GM18868 (cell line): ENCODE measurements around the gene TNNI3.
"Not testable (repeated sequence)": the region's sequence is repeated elsewhere in the genome, so short reads cannot be mapped to it uniquely, and the experiment has no call there.

ENCODE experiments used
- ATAC-seq: cut with Tn5 transposase; IDR thresholded peaks from one replicate; pipeline ENCODE4 v1.9.1; 2021; ENCODE audit warnings: mild to moderate bottlenecking, moderate library complexity; ENCODE audit not compliant: unreplicated experiment

The TNNI3 gene

DNA sequence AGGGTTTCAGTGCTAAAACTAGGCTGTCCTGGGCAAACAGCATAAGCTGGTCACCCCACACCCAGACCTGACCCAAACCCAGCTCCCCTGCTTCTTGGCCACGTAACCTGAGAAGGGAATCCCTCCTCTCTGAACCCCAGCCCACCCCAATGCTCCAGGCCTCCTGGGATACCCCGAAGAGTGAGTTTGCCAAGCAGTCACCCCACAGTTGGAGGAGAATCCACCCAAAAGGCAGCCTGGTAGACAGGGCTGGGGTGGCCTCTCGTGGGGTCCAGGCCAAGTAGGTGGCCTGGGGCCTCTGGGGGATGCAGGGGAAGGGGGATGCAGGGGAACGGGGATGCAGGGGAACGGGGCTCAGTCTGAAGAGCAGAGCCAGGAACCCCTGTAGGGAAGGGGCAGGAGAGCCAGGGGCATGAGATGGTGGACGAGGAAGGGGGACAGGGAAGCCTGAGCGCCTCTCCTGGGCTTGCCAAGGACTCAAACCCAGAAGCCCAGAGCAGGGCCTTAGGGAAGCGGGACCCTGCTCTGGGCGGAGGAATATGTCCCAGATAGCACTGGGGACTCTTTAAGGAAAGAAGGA lies 42.9 kb downstream of the TNNI3 start:
- no peak for ATAC-seq

DNA sequence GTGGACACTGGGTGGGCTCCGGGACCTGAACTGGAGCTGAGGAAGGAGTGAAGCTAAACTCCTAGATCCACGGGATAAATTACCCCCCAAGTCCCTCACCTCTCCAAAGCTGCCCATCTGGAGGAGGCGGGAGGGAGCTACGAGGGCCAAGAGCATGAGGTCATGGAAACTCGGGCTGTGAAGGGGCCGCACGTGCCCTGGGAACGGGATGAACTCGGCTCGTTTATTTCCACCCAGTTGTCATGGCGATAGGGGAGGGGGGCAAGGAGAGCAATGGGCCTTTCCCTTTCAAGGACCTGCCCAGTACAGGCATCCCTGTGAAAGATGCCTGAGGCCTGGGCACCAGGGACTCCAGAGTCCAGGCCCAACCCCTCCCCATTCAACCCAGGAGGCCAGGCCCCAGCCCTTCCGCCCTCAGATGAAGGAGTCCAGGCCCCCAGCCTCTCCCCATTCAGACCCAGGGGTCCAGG lies 43.9 kb downstream of the TNNI3 start:
- ATAC-seq: no peak

DNA sequence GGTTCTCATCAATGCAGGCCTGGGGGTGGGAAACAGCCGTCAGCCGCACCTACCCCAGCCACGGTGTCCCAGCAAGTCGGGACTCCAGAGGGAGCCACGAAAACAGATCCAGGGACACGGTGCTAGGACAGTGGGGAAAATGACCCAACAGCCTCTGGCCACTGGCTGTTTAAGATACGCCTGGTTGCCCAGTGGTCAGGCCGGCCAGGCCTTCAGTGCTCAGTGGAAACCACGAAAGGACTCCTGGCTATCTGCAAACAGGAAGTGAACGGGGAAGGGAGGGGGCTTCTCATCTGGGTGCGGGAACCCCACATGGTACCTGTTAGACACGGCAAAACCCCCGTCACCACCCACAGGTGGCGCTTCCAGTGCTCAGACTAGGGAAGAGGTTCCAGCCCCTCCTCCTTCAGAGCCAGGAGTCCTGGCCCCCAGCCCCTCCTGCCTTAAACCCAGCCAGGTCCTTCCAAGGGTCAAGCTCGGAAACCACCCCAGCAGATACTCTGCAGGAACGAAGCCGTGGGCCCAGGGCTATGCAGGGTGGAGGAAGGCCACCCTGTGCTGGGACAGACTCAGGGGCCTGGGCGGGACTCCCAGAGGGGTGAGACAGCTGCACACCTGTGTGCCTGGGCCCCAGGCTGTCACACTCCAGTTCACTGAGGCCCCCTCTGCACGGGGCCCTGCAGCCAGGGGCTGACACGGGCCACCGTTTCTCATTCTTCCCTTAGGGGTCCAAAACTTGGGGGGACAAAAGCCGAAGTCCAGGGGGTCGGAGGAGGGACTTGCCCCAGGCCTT lies 44.6 kb downstream of the TNNI3 start:
- no peak for ATAC-seq

DNA sequence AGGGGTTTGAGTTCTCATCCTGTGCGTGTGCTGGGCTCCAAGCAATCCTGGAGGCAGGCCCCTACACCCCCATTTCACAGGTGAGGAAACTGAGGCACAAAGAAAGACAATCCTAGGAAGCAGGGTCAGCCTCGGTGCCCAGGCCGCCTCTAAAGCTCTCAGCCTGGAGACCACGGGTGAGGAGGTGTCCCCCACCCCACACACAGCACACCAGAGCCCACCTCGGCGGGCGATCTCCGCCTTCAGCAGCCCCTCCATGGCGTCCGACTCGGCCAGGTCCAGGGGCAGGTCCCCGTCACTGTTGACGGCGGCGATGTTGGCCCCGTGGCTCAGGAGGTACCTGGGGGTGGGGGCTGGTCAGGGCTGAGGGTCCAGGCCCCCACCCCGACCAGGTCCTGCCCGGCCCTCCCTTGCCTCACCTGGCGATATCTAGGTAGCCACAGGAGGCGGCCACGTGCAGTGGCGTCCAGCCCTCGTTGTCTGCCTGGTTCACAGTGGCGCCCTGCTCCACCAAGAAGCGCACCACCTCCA lies 45.2 kb downstream of the TNNI3 start:
- no peak for ATAC-seq

DNA sequence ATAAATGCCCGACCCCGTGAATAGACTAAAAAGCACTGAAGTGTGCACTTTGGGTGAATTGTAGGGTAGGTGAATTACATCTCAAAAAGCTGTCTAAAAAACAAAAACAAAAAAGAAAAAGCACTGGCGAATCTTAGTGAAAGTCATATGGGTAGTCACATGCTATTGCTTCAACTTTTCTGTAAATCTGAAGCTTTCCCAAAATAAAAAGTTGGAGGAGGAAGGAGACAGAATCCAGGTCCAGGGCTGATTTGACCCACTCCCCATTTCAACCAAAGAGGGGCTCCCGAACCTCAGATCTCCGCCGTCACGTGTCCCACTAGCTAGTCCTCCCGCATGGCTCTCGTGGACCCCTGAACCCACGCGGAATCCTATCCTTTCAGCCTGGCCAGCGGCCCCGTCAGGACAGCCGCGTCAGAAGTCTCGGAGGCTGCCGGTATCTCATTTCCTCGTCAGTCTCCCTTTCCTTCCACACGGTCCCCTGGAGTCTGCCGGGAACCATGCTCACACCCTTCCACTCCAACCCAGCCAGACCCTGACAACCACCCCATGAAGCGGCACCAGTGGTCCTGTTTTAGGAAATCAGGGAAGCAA lies 46.2 kb downstream of the TNNI3 start:
- no peak for ATAC-seq

DNA sequence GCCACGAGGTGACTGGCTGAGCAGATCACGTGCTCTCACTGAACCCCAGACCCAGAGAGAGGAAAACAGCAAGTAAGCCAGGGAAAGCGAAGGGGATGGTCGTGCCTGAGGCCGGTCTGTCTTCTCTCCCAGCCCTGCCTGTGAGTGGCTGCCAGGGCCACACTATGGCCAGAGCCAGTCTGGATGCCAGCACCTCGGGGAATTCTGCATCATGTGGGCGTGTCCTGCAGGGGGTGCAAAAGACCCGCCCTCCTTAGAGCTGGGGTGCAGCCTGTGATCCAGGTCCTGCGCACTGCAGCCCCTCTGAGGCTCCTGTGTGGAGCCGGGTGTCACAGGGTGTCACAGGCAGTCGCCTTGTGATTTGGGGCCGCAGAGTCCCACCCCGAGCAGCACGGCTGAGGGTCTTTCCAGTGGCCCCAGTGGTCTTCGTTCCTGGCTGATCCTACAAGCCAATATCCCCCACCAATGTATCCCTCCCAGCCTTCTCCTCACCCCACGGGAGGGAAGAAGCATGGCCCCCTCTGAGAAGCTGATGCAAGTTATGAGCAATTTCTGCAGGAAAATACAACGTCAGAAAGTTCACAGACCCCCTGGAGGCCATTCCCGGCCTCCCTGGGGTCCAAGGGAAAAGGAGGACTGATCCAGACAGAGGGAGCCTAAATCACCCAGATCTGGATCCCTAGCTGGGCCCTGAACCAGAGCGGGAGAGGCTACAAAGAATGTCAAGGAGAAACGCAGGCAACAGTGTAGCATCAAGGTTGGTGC lies 47.8 kb downstream of the TNNI3 start:
- ATAC-seq: no peak

DNA sequence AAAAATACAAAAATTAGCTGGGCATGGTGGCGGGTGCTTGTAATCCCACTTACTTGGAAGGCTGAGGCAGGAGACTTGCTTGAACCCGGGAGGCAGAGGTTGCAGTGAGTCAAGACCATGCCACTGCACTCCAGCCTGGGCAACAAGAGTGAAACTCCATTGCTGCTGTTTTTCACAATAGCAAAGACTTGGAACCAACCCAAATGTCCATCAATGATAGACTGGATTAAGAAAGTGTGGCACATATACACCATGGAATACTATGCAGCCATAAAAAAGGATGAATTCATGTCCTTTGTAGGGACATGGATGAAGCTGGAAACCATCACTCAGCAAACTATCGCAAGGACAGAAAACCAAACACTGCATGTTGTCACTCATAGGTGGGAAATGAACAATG lies 50.3 kb downstream of the TNNI3 start:
- ATAC-seq: not testable (repeated sequence)

DNA sequence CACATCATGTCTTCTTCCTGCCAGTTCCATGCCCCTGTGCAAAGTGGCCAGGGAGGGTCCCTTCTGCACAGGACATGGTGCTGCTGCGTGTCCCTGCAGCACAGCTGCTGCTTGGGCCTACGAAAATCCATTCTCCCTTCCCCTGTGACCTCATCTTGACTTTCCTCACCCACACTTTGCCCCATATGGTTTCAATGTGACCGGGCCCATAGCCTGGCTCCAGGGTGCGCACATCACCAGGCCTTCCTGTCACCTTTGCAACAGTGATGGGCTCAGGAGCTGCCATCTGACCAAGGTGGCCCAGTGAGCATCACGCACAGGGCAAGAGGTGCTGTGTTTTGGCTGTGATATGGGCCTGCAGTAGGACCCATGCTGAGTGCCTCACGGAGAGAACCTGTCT lies 50.9 kb downstream of the TNNI3 start:
- ATAC-seq: no peak

DNA sequence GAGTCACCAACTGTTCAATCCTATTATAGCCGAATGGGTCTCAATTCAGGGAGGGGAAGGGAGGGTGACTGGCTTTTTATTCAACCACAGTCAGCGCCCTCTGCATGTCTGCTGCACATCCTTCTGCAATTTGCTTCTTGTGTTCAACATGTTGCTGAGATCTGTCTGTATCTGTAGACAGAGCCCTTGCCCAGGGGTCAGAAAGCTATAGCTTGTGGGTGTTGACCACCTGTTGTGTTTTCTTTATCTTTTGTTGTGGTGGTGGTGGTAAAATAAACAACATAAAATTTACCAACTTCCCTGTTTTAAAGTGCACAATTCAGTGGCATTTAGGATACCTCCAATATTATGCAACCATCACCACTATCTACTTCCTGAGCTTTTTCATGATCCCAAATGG lies 52.3 kb downstream of the TNNI3 start:
- ATAC-seq: no peak

DNA sequence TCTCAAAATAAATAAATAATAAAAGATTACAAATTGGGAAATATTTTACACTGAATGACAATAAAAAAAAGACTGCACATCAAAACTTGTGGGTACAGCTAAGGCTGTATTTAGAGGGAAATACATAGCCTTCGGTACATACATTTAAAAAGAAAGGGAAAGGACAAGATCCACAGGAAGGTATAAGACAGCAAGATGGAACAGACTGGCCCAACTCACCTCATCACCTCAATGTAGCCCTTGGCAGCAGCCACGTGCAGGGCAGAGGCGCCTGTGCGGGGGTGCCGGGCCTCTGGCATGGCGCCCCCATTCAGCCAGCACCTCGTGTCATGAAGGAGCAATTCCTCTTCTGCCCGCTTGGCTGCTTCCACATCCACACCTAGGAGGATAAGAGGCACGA lies 54.3 kb downstream of the TNNI3 start:
- no peak for ATAC-seq
